ENCODE measurements around the gene DAPK3.

DNA sequence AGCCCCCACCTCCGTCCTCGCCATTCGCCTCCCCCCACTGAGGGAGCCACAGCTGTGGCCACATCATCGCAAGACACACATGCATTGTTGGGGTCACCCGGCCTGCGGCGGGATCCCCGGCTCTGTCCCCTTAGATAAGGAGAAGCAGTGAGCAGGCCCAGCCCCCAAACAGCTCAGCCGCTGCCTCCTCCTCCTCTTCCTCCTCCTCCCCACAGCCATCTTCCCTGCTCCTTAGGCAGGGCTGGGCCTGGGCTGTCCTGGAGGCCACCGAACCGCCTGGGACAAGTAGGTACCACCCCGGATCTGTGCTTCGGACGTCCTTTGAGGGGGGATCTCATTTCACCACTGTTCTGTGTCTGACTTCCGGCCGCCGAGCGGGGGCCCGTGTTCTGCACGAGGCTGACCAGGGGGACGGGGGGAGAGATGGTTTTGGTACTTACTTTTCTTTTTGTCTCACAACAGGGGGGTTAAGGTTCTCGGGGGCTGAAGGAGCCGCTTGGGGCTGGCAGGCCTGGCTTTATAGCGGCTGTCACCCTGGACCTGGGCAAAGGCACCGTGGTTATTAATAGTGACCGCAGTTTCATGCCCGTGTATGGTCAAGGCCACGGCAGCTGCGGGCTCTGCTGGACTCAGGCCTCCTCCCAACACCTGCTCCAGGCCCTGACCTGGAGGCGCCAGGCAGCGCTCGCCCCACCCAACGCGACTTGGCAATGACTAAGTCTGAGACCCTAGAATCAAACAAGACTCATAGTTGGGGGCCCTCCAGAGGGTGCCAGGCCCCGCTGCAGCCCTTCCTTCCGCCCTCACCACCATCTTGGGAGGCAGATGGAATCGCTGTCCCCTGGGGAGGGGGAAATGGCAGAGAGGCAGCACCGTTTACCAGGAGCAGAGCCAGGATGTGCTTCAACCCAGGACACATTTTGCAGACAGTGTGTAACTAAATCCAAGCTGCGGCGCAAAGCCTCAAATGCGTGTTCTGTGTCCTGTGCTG, 19.7 kb downstream of the DAPK3 start:
- TF ChIP-seq CTCF (conservative IDR thresholded peaks at IDR 0.05), result no peak
- TF ChIP-seq ZFX (IDR thresholded peaks at IDR 0.05), result no peak
